Hepatocyte (in vitro differentiated cells): ENCODE data around the gene CHID1.

Experiments
- EZH2 ChIP-seq: fragments of 200-600 bp; sonication (generic); IDR thresholded peaks from 2 replicates; pipeline ENCODE4 v1.6.1; 2016; ENCODE audit warnings: antibody characterized with exemption, mild to moderate bottlenecking, borderline replicate concordance
- EZH2phosphoT487 ChIP-seq: fragments of 200-600 bp; sonication (generic); IDR thresholded peaks from one replicate; pipeline ENCODE4 v1.6.1; 2018; ENCODE audit warnings: antibody characterized with exemption, mild to moderate bottlenecking, low read depth, moderate library complexity; ENCODE audit not compliant: unreplicated experiment, severe bottlenecking
- TF ChIP-seq, protein P1 (sequence below): fragments of 200-600 bp; sonication (generic); IDR thresholded peaks from 2 replicates; pipeline ENCODE4 v1.5.1; 2016; ENCODE audit warnings: antibody characterized with exemption, mild to moderate bottlenecking; ENCODE audit not compliant: poor library complexity

GRCh38 chr11:858053-858761 is 52.4 kb downstream of the CHID1 start:
- TF ChIP-seq, protein P1, sequence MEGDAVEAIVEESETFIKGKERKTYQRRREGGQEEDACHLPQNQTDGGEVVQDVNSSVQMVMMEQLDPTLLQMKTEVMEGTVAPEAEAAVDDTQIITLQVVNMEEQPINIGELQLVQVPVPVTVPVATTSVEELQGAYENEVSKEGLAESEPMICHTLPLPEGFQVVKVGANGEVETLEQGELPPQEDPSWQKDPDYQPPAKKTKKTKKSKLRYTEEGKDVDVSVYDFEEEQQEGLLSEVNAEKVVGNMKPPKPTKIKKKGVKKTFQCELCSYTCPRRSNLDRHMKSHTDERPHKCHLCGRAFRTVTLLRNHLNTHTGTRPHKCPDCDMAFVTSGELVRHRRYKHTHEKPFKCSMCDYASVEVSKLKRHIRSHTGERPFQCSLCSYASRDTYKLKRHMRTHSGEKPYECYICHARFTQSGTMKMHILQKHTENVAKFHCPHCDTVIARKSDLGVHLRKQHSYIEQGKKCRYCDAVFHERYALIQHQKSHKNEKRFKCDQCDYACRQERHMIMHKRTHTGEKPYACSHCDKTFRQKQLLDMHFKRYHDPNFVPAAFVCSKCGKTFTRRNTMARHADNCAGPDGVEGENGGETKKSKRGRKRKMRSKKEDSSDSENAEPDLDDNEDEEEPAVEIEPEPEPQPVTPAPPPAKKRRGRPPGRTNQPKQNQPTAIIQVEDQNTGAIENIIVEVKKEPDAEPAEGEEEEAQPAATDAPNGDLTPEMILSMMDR = no peak
- TF ChIP-seq EZH2 (no peak), EZH2phosphoT487 (no peak)
